Heart right ventricle (tissue), 16 donors: ENCODE results near the gene NOCT. TPM values are rescaled to one million over a fixed set of nuclear protein-coding genes. Genes with fewer than 3 reads are reported as not detected.
"Not testable (repeated sequence)": the region's sequence is repeated elsewhere in the genome, so short reads cannot be mapped to it uniquely, and the experiment has no call there.

ENCODE experiments used
- ATAC-seq, 8 donors: fragments of 200-7000 bp; cut with Tn5 transposase; one replicate each; pipeline ENCODE4 v1.9.1; 2020; ENCODE audit warnings: mild to moderate bottlenecking in 8 of 8, moderate library complexity in 8 of 8, moderate number of reproducible peaks in 1 of 8
- DNase-seq, 2 donors: peaks; one replicate each; pipeline ENCODE4 v3.0.0-alpha.2; 2020
- H3K27ac ChIP-seq, 10 donors: fragments of 200-600 bp; sonication (generic) in 2 of 10; one replicate each; pipeline versions ENCODE4 v1.5.0 to v1.8.0; 2020 to 2022; ENCODE audit warnings: mild to moderate bottlenecking in 3 of 10
- H3K27me3 ChIP-seq, 7 donors: fragments of 200-600 bp; one replicate each; pipeline ENCODE4 v1.8.0; 2021 to 2022; ENCODE audit warnings: mild to moderate bottlenecking in 2 of 7
- H3K36me3 ChIP-seq, 9 donors: fragments of 200-600 bp; sonication (generic) in 1 of 9; one replicate each; pipeline versions ENCODE4 v1.5.0 to v1.8.0; 2020 to 2022; ENCODE audit warnings: mild to moderate bottlenecking in 2 of 9
- H3K4me1 ChIP-seq, 9 donors: fragments of 200-600 bp; sonication (generic) in 1 of 9; one replicate each; pipeline versions ENCODE4 v1.5.0 to v1.8.0; 2020 to 2022; ENCODE audit warnings: mild to moderate bottlenecking in 4 of 9
- H3K4me3 ChIP-seq, 10 donors: fragments of 200-600 bp; sonication (generic) in 2 of 10; one replicate each; pipeline versions ENCODE4 v1.5.0 to v1.8.0; 2020 to 2022; ENCODE audit warnings: mild to moderate bottlenecking in 7 of 10, moderate library complexity in 2 of 10
- H3K9me3 ChIP-seq, 11 donors: fragments of 200-600 bp in 10 of 11; sonication (generic) in 2 of 11; one replicate each; pipeline versions ENCODE4 v1.5.0 to v1.8.0; 2013 to 2022; ENCODE audit warnings: mild to moderate bottlenecking in 2 of 11, control low read depth in 1 of 11, moderate library complexity in 1 of 11
- CTCF ChIP-seq, 9 donors: fragments of 200-600 bp; sonication (generic) in 2 of 9; IDR thresholded peaks; one replicate each; pipeline versions ENCODE4 v1.5.0 to v1.8.0; 2021 to 2022; ENCODE audit warnings: antibody characterized with exemption in 9 of 9, mild to moderate bottlenecking in 5 of 9, moderate library complexity in 1 of 9
- WGBS, 2 donors: extraction: QIAGEN DNeasy Blood & Tissue Kit; methylation state at CpG; one replicate each; pipeline ENCODE4 v1.1.7; 2013; ENCODE audit warnings: inconsistent platforms in 1 of 2; 5-methylcytosine and 5-hydroxymethylcytosine counted together
- intact Hi-C, 10 donors: fragments of 100-400 bp; cut with DNase I; formaldehyde crosslinking; loops; one replicate each; pipeline versions ENCODE4 v1.11.1 to v1.14.2; 2022
- polyA plus RNA-seq, 2 donors: library from polyadenylated mRNA; stranded (reverse); fragments of 200-250 nt; gene quantifications; one replicate each; pipeline ENCODE4 v1.2.3, GENCODE V29; 2013
- total RNA-seq, 10 donors: library from RNA; stranded (reverse); fragmentation: NEBNext Ultra II Directional in 3 of 10; extraction: Animal tissue kit (Norgen Biotek cat#: 25700) in 3 of 10; gene quantifications; one replicate each; pipeline versions ENCODE4 v1.2.1 to v1.2.4, GENCODE V29; 2021 to 2023
- donor health status: Arrhythmogenic right ventricular cardiomyopathy.
- donor health status: ischemic (EF 13 %, LVEDD 7.1; RV severe dilation, severe dysfunction).
- donor health status: healthy with polysubstance abuse.
- donor health status: DM: no; HTN: yes; CAD: no.
- donor health status: DM: no; HTN: no; CAD: no.
- donor health status: ischemic (EF 25% LVEDD 6.9; RV normal size, moderate dysfunction).
- donor health status: ischemic (EF 25% LVEDD 5.7; RV mildly dilated, moderate dysfunction).
- donor health status: healthy.
- donor health status: DM: yes; HTN: yes; CAD: no.
- donor health status: Ischemic cardiomyopathy.
- donor health status: ischemic (EF 35%, LVEDD 5.7; RV mildly dilated, moderate dysfunction).
- donor health status: nonischemic (EF 11% LVEDD 7.7; RV severe dilation, severe dysfunction).
- donor health status: DM: yes; HTN: yes; CAD: no.
- donor health status: PGD.
- donor health status: ischemic (EF 29% LVEDD 5.4; RV normal size, mild dysfunction).
- donor health status: nonischemic (EF 23%, LVEDD 6.1; RV moderate dilation, normal function).

Gene NOCT
- total and polyA plus RNA-seq, 12 donors = 2.4 to 16.5 (median 7.8) TPM

DNA sequence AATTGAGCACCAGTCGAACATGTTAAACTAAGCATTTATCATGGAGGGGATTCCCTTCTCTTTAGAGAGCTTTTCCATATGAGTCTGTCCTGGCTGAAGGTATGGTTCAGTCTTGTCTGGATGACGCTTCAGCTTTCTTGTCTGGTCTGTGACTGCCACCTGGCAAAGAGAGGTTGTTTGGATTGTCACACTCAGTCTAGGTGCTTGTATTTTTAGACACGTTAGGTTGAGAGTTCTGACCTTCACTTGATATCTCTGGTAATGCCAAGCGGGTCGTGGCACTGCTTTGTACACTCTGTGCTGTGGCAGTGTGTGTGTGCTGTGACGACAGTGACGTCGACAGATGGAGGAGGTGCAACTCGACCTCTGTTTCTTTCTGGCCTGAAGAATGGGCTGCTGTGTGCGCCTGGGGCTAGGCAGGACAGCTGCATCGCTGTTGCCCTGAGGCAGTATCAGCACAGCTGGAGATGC lies 12.6 kb downstream of the NOCT start:
- ATAC-seq (peak; percentile 74 to 95 (median 91)), DNase-seq (peak; percentile 54 to 63)
- no peak overlapping the region for H3K4me3 ChIP-seq
- peaks cover 0 to 33% (median 4%) of the 10 kb centered on the region in 9 donors for H3K4me1 ChIP-seq
- H3K36me3 ChIP-seq = peaks cover 0 to 13% (median 0%) of the 10 kb centered on the region in 9 donors
- H3K27ac ChIP-seq = peak overlapping the region; percentile 50 to 88 (median 79)
- intact Hi-C loops = no loop called here
- H3K27me3 ChIP-seq = no peaks in the 10 kb centered on the region
- no peak for TF ChIP-seq CTCF (IDR thresholded peaks at IDR 0.05)
- 42 to 55% methylated on average over 11 of the region's 11 CpGs for WGBS, 2 donors
- H3K9me3 ChIP-seq = no peaks in the 10 kb centered on the region

- H3K9me3 ChIP-seq, ATAC-seq, DNase-seq, H3K4me3 ChIP-seq, H3K27me3 ChIP-seq: not testable (repeated sequence)
- H3K4me1 ChIP-seq = peaks cover 0 to 34% (median 6%) of the 10 kb centered on the region in 9 donors
- peak overlapping the region in 2 of 10 donors; percentile 42 to 82 for H3K27ac ChIP-seq
- WGBS, 2 donors = 81 to 94% methylated on average over 6 of the region's 6 CpGs
- H3K36me3 ChIP-seq = peaks cover 0 to 13% (median 0%) of the 10 kb centered on the region in 9 donors
- intact Hi-C loops = loop anchor here in 9 of 10 donors (2.0 to 10.0 kb wide), 9 partner anchors 52 to 625 kb away; partner anchors contain the start of gene ELF2 (in 3 of the 9)
Measured at GRCh38 chr4:139029866-139030363, 14.3 kb downstream of the NOCT start.

- Histone ChIP-seq H3K27ac (peak overlapping the region in 1 of 10 donors; percentile 82), H3K9me3 (no peaks in the 10 kb centered on the region), H3K4me1 (peaks cover 0 to 41% (median 9%) of the 10 kb centered on the region in 9 donors), H3K27me3 (no peaks in the 10 kb centered on the region), H3K36me3 (peaks cover 0 to 13% (median 0%) of the 10 kb centered on the region in 9 donors), H3K4me3 (no peak overlapping the region)
- 44 to 49% methylated on average over 14 of the region's 14 CpGs for WGBS, 2 donors
- DNase-seq (peak in 1 of 2 donors; percentile 80), ATAC-seq (peak in 7 of 8 donors; percentile 27 to 70 (median 44))
- peak; percentile 60 to 87 (median 81) for TF ChIP-seq CTCF (IDR thresholded peaks at IDR 0.05)
- intact Hi-C loops = loop anchor here in 9 of 10 donors (2.0 to 10.0 kb wide), 9 partner anchors 52 to 624 kb away; partner anchors contain the start of gene ELF2 (in 3 of the 9)
Measured at GRCh38 chr4:139030614-139031235, 15.1 kb downstream of the NOCT start.

GRCh38 chr4:139035650-139036049 lies 20.1 kb downstream of the NOCT start:
- 54 to 57% methylated on average over 5 of the region's 5 CpGs for WGBS, 2 donors
- DNase-seq = no peak
- Histone ChIP-seq H3K36me3 (peaks cover 0 to 30% (median 0%) of the 10 kb centered on the region in 9 donors), H3K4me3 (no peak overlapping the region), H3K27me3 (no peaks in the 10 kb centered on the region), H3K27ac (peak overlapping the region in 1 of 10 donors; percentile 9), H3K4me1 (peaks cover 0 to 30% (median 6%) of the 10 kb centered on the region in 9 donors), H3K9me3 (peaks cover 0 to 6% (median 0%) of the 10 kb centered on the region in 11 donors)
- TF ChIP-seq CTCF (IDR thresholded peaks at IDR 0.05) = no peak
- ATAC-seq = no peak
- intact Hi-C loops = loop anchor here in 6 of 10 donors (5.0 to 10.0 kb wide), 5 partner anchors 139 to 619 kb away; partner anchors contain the start of gene ELF2 (in 2 of the 6)
